BE2C (cell line): ENCODE data around the gene SPSB4.
A peak's percentile ranks its signal among the peaks of the same experiment; 100 is the strongest.

Experiments
- DNase-seq: peaks from one replicate; pipeline ENCODE4 v3.0.0-alpha.2; 2020
- H3K27me3 ChIP-seq: fragments of 250-450 bp; sonication (Bioruptor Pico); 2 replicates; pipeline ENCODE4 v1.5.1; 2020; ENCODE audit warnings: mild to moderate bottlenecking
- H3K36me3 ChIP-seq: fragments of 250-450 bp; sonication (Bioruptor Pico); 2 replicates; pipeline ENCODE4 v1.5.1; 2020; ENCODE audit warnings: mild to moderate bottlenecking
- H3K4me1 ChIP-seq: fragments of 250-450 bp; sonication (Bioruptor Pico); 2 replicates; pipeline ENCODE4 v1.5.1; 2020
- H3K4me3 ChIP-seq: 2 replicates; pipeline ENCODE4 v1.5.1; 2011; ENCODE audit warnings: low read depth, low read length
- H3K9me3 ChIP-seq: fragments of 250-450 bp; sonication (Bioruptor Pico); 2 replicates; pipeline ENCODE4 v1.5.1; 2020
- TF ChIP-seq, protein P1 (sequence below): IDR thresholded peaks from 2 replicates; pipeline ENCODE4 v1.5.1; 2012; ENCODE audit warnings: mild to moderate bottlenecking, low read depth, low read length

Gene SPSB4

GRCh38 chr3:141057436-141057835 lies 6.3 kb downstream of the SPSB4 start:
- no peak overlapping the region for H3K4me3 ChIP-seq
- H3K9me3 ChIP-seq, result no peaks in the 10 kb centered on the region
- H3K27me3 ChIP-seq, result no peaks in the 10 kb centered on the region
- peaks cover 42% of the 10 kb centered on the region for H3K4me1 ChIP-seq
- H3K36me3 ChIP-seq, result peaks cover 8% of the 10 kb centered on the region
- TF ChIP-seq, protein P1, sequence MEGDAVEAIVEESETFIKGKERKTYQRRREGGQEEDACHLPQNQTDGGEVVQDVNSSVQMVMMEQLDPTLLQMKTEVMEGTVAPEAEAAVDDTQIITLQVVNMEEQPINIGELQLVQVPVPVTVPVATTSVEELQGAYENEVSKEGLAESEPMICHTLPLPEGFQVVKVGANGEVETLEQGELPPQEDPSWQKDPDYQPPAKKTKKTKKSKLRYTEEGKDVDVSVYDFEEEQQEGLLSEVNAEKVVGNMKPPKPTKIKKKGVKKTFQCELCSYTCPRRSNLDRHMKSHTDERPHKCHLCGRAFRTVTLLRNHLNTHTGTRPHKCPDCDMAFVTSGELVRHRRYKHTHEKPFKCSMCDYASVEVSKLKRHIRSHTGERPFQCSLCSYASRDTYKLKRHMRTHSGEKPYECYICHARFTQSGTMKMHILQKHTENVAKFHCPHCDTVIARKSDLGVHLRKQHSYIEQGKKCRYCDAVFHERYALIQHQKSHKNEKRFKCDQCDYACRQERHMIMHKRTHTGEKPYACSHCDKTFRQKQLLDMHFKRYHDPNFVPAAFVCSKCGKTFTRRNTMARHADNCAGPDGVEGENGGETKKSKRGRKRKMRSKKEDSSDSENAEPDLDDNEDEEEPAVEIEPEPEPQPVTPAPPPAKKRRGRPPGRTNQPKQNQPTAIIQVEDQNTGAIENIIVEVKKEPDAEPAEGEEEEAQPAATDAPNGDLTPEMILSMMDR, result no peak
- DNase-seq, result no peak

GRCh38 chr3:141057946-141058800 lies 7.0 kb downstream of the SPSB4 start:
- Histone ChIP-seq H3K9me3 (no peaks in the 10 kb centered on the region), H3K27me3 (no peaks in the 10 kb centered on the region), H3K4me3 (no peak overlapping the region), H3K36me3 (peaks cover 8% of the 10 kb centered on the region), H3K4me1 (peaks cover 47% of the 10 kb centered on the region)
- TF ChIP-seq, protein P1, result no peak
- DNase-seq, result peak; percentile 43

GRCh38 chr3:141058996-141059395 lies 7.8 kb downstream of the SPSB4 start:
- Histone ChIP-seq H3K36me3 (peaks cover 8% of the 10 kb centered on the region), H3K4me3 (no peak overlapping the region), H3K9me3 (no peaks in the 10 kb centered on the region), H3K27me3 (no peaks in the 10 kb centered on the region), H3K4me1 (peaks cover 52% of the 10 kb centered on the region)
- TF ChIP-seq, protein P1, result no peak
- DNase-seq, result no peak

- Histone ChIP-seq H3K4me1 (peaks cover 54% of the 10 kb centered on the region), H3K36me3 (peaks cover 8% of the 10 kb centered on the region), H3K4me3 (no peak overlapping the region), H3K27me3 (no peaks in the 10 kb centered on the region), H3K9me3 (no peaks in the 10 kb centered on the region)
- TF ChIP-seq, protein P1, result no peak
- no peak for DNase-seq
Measured at GRCh38 chr3:141059816-141060215, 8.7 kb downstream of the SPSB4 start.

- H3K36me3 ChIP-seq, result peaks cover 8% of the 10 kb centered on the region
- no peak for DNase-seq
- H3K27me3 ChIP-seq, result no peaks in the 10 kb centered on the region
- H3K9me3 ChIP-seq, result no peaks in the 10 kb centered on the region
- H3K4me1 ChIP-seq, result peaks cover 50% of the 10 kb centered on the region
- H3K4me3 ChIP-seq, result no peak overlapping the region
- TF ChIP-seq, protein P1, result no peak
Measured at GRCh38 chr3:141060327-141060726, 9.2 kb downstream of the SPSB4 start.

DNA sequence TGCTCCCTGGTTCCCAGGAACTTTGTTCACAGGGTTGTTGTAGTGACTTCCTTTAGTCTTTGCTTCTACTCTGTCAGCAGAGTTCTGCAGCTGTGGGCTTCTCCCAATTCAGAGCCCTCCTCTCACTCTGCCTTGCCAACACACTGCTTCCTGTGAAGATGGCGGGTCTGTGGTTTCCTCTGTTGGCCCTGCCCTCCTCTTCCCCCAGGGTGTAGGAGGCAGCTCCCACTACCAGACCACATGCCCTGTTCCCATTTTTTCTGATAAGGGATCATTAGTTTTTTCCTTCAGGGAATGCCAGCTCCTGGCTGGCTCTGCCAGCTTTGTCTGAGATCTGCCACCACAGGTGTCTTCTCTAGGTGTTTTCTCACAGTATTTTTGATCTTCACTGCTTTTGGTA lies 12.7 kb downstream of the SPSB4 start:
- Histone ChIP-seq H3K9me3 (no peaks in the 10 kb centered on the region), H3K4me3 (no peak overlapping the region), H3K36me3 (peaks cover 28% of the 10 kb centered on the region), H3K4me1 (peaks cover 19% of the 10 kb centered on the region), H3K27me3 (no peaks in the 10 kb centered on the region)
- DNase-seq, result peak; percentile 67
- TF ChIP-seq, protein P1, result no peak
